Vagina (tissue), 2 donors: Measurements from ENCODE around the gene RNU6-8.

Experiments used
- CTCF ChIP-seq, 3 experiments: fragments of 450-650 bp in 2 of 3; fragments of 200-600 bp in 1 of 3; sonication (generic) in 1 of 3; IDR thresholded peaks; one replicate each; pipeline ENCODE4 v1.5.1; 2017 to 2019; ENCODE audit warnings: antibody characterized with exemption in 3 of 3, mild to moderate bottlenecking in 2 of 3, moderate library complexity in 2 of 3
- POLR2A ChIP-seq, 2 donors: fragments of 450-650 bp; IDR thresholded peaks; one replicate each; pipeline ENCODE4 v1.6.1; 2017; ENCODE audit warnings: antibody characterized with exemption in 2 of 2, mild to moderate bottlenecking in 2 of 2, moderate library complexity in 2 of 2

- TF ChIP-seq CTCF (IDR thresholded peaks at IDR 0.05), result no peak
- TF ChIP-seq POLR2A (IDR thresholded peaks at IDR 0.05), result no peak
These were observed 47.6 kb upstream of the RNU6-8 start for GRCh38 chr14:32250681-32251080.
